T-cell (primary cell): Measurements from ENCODE around the gene MOG. TPM values are rescaled to one million over a fixed set of nuclear protein-coding genes. Genes with fewer than 3 reads are reported as not detected.

Experiments used
- ATAC-seq, 4 experiments: fragments of 200-7000 bp in 3 of 4; fragments of 150-1000 bp in 1 of 4; cut with Tn5 transposase; replicated peaks in 1 of 4; 1 replicate in 3 of 4; 2 replicates in 1 of 4; pipeline ENCODE4 v1.10.0; 2021; ENCODE audit warnings: moderate library complexity in 3 of 4, mild to moderate bottlenecking in 2 of 4, moderate number of reproducible peaks in 1 of 4
- CTCF ChIA-PET, 2 donors: fragments of 300-600 bp; sonication (Branson Sonifier 250); formaldehyde crosslinking; loops; one replicate each; lab custom pipeline; 2022; ENCODE audit warnings: antibody characterized with exemption in 2 of 2; lab: Charles Lee
- POLR2A ChIA-PET, 2 donors: fragments of 300-600 bp; sonication (Branson Sonifier 250); formaldehyde crosslinking; loops; one replicate each; lab custom pipeline; 2022; ENCODE audit warnings: antibody characterized with exemption in 2 of 2; lab: Charles Lee
- DNase-seq, 35 experiments: peaks; one replicate each; pipeline versions ENCODE4 v3.0.0 to v3.0.0-alpha.2; 2013 to 2023
- H3K27ac ChIP-seq: one replicate; pipeline ENCODE4 v1.5.1; 2013; ENCODE audit warnings: low read length
- H3K27me3 ChIP-seq, 2 experiments: replicated peaks in 1 of 2; 1 replicate in 1 of 2; 2 replicates in 1 of 2; pipeline versions ENCODE4 v1.6.1 to v1.7.0; 2013; ENCODE audit warnings: low read length in 1 of 2, mixed read lengths in 1 of 2; ENCODE audit not compliant: control insufficient read depth in 2 of 2, insufficient read depth in 2 of 2; ENCODE audit errors: extremely low read depth in 1 of 2
- H3K36me3 ChIP-seq, 2 donors: 1 replicate in 1 of 2; 2 replicates in 1 of 2; pipeline versions ENCODE4 v1.6.1 to v1.7.0; 2013; ENCODE audit warnings: low read length in 1 of 2; ENCODE audit not compliant: control insufficient read depth in 2 of 2, insufficient read depth in 1 of 2; ENCODE audit errors: extremely low read depth in 1 of 2
- H3K4me1 ChIP-seq, 2 experiments: 1 replicate in 1 of 2; 2 replicates in 1 of 2; pipeline versions ENCODE4 v1.6.1 to v1.7.0; 2013; ENCODE audit warnings: low read length in 2 of 2, mixed read lengths in 1 of 2; ENCODE audit not compliant: insufficient read depth in 2 of 2, control insufficient read depth in 1 of 2; ENCODE audit errors: extremely low read depth in 1 of 2
- H3K4me3 ChIP-seq, 2 donors: 1 replicate in 1 of 2; 2 replicates in 1 of 2; pipeline versions ENCODE4 v1.5.1 to v1.7.0; 2013; ENCODE audit warnings: mild to moderate bottlenecking in 2 of 2, low read length in 1 of 2, moderate library complexity in 1 of 2; ENCODE audit not compliant: control insufficient read depth in 1 of 2; ENCODE audit errors: extremely low read depth in 1 of 2
- H3K9me3 ChIP-seq: 2 replicates; pipeline ENCODE4 v1.7.0; 2013
- H3K27ac Mint-ChIP-seq, 2 donors: one replicate each; pipeline ENCODE4 v1.8.0; 2020 to 2021; ENCODE audit warnings: mild to moderate bottlenecking in 2 of 2, mixed read lengths in 2 of 2
- H3K27me3 Mint-ChIP-seq, 2 donors: one replicate each; pipeline ENCODE4 v1.8.0; 2021 to 2022; ENCODE audit warnings: mixed read lengths in 2 of 2
- H3K36me3 Mint-ChIP-seq: one replicate; pipeline ENCODE4 v1.8.0; 2021; ENCODE audit warnings: mixed read lengths
- H3K4me1 Mint-ChIP-seq, 3 donors: one replicate each; pipeline ENCODE4 v1.8.0; 2020 to 2022; ENCODE audit warnings: mixed read lengths in 3 of 3, mild to moderate bottlenecking in 1 of 3
- H3K4me3 Mint-ChIP-seq, 3 donors: one replicate each; pipeline ENCODE4 v1.8.0; 2020 to 2022; ENCODE audit warnings: mild to moderate bottlenecking in 3 of 3, mixed read lengths in 3 of 3, moderate library complexity in 3 of 3
- H3K9me3 Mint-ChIP-seq, 3 donors: one replicate each; pipeline ENCODE4 v1.8.0; 2020 to 2022; ENCODE audit warnings: mixed read lengths in 3 of 3
- WGBS: methylation state at CpG from one replicate; pipeline ENCODE4 v1.1.5; 2013; ENCODE audit warnings: missing lambda C conversion rate; ENCODE audit not compliant: insufficient coverage; 5-methylcytosine and 5-hydroxymethylcytosine counted together
- total RNA-seq, 35 experiments: library from RNA in 6 of 35; stranded (reverse) in 6 of 35; fragments of 120-200 nt in 1 of 35; gene quantifications; one replicate each; pipeline versions ENCODE4 v1.2.1 to v1.2.4 and lab custom pipeline; 2013 to 2026

The MOG gene
- total RNA-seq, 5 donors from 2014 or later (not counting 1 experiment from before 2014, with no cell fraction given), result not detected

DNA sequence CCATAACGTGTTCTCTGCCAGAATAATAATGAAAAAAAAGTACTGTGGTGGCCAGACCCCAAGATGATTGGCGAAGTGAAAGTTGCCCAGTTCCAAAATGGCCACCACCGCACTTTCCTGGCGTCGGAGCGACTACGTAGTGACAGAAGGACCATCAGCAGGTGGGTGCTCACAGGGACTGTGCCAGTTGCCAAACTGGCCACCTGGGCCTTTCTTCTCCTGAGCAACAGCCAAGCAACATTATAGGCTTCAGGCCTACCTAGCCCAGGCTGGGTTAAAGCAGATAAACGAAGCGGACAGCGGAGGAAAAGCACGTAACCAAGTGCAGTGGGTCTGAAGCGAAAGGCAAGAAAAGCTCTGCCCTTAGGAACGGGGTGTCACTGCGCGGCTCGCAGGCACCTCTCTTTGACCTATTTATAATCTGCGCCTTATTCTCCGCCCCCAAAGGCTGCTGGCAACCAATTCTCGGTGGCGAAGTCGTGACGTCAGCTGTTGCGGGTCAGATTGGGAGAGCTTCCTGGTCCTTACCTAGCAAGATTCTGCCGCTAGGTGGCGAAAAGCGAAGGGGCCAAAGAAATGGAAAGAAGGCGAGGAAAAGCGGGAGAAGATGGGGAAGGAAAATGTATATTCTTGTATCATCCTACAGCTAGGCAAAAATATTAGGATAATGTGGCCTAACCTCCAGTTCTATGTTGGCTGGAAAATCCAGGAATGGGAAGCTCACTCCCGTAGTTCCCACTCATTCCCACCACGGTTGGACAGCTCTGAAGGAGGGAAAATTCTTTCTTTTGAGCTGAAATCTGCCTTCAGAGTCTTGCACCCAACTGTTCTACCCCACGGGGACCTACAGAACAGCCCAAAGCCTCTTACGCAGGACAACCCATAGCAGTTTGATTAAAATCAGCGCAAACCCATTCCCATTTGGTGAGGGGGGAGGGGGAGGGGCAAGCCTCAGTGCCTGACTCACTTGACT, 6.9 kb upstream of the MOG start:
- ChIA-PET CTCF (interaction anchor here (0.7 to 2.4 kb wide), 15 partner anchors 8 to 1089 kb away, joined by 3 to 21 read pairs (median 4); partner anchors contain the start of gene GABBR1 (in 1 of the 2)), POLR2A (interaction anchor here in 1 of 2 donors (0.6 to 2.0 kb wide), 3 partner anchors 8 to 567 kb away, joined by 3 to 6 read pairs (median 3); no protein-coding TSS in a partner anchor)
- H3K4me3 Mint-ChIP-seq, result peak overlapping the region; percentile 83 to 96 (median 93)
- WGBS, result 0% methylated on average over 14 of the region's 33 CpGs
- peaks cover 10 to 17% (median 13%) of the 10 kb centered on the region in 3 donors for H3K4me1 Mint-ChIP-seq
- ATAC-seq, result peak; percentile 93 to 97 (median 96)
- no peaks in the 10 kb centered on the region for H3K9me3 ChIP-seq
- H3K27me3 ChIP-seq, result peaks cover 0 to 5% of the 10 kb centered on the region in 2 experiments
- DNase-seq, result peak; percentile 92 to 99 (median 98)
- H3K4me1 ChIP-seq, result peaks cover 6 to 16% of the 10 kb centered on the region in 2 experiments
- no peaks in the 10 kb centered on the region for H3K36me3 ChIP-seq
- no peaks in the 10 kb centered on the region for H3K36me3 Mint-ChIP-seq
- H3K4me3 ChIP-seq, result peak overlapping the region; percentile 81 to 89
- peak overlapping the region; percentile 99 to 100 for H3K27ac Mint-ChIP-seq
- H3K27ac ChIP-seq, result peak overlapping the region; percentile 99
- no peaks in the 10 kb centered on the region for H3K9me3 Mint-ChIP-seq
- H3K27me3 Mint-ChIP-seq, result peaks cover 4 to 6% of the 10 kb centered on the region in 2 donors

DNA sequence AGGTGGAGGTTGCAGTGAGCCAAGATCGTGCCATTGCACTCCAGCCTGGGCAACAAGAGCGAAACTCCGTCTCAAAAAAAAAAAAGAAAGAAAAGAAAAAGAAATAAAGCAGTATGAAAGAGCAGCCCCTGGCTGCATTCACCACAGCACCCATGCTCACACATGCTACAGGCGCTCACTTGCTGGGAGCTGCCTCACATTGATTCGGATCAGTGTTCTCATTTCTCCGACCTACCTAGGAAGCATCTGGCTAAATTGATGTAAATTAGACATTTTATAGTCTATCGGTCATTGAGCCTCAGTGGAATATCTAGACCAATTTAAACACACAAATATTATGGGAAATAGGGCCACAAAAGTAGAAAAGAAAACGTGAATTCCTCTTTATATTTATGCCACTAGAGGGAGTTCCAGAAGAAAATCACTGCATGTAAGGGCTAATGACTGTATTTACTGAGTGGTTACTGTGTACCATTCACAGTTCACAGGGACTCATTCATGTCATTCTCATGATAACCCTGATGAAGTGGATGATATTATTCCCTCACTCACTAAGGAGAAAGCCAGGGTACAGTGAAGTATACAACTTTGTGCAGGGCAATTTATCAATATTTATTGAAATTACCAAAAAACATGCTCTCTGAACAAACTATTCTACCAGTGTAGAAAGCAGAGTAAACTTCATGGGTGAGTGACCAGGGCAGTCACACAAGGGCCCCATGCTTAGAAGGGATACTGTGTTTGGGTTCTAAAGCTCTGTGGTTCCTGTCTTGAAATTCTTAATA, 5.3 kb upstream of the MOG start:
- no CpG with 5 or more reads among the region's 8 CpGs for WGBS
- H3K4me1 Mint-ChIP-seq, result peaks cover 10 to 17% (median 13%) of the 10 kb centered on the region in 3 donors
- Histone ChIP-seq H3K9me3 (no peaks in the 10 kb centered on the region), H3K27ac (no peak overlapping the region), H3K36me3 (no peaks in the 10 kb centered on the region), H3K4me3 (no peak overlapping the region), H3K27me3 (peaks cover 5 to 9% of the 10 kb centered on the region in 2 experiments), H3K4me1 (peaks cover 6 to 16% of the 10 kb centered on the region in 2 experiments)
- peaks cover 12 to 16% of the 10 kb centered on the region in 2 donors for H3K27me3 Mint-ChIP-seq
- no peak for ATAC-seq
- CTCF ChIA-PET, result interaction anchor here (0.7 to 2.9 kb wide), 4 partner anchors 10 to 313 kb away, joined by 3 to 23 read pairs (median 12); no protein-coding TSS in a partner anchor
- DNase-seq, result peak in 1 of 35 experiments; percentile 63
- no peaks in the 10 kb centered on the region for H3K9me3 Mint-ChIP-seq
- no peaks in the 10 kb centered on the region for H3K36me3 Mint-ChIP-seq
- H3K4me3 Mint-ChIP-seq, result no peak overlapping the region
- H3K27ac Mint-ChIP-seq, result no peak overlapping the region
- POLR2A ChIA-PET, result no interaction called here

DNA sequence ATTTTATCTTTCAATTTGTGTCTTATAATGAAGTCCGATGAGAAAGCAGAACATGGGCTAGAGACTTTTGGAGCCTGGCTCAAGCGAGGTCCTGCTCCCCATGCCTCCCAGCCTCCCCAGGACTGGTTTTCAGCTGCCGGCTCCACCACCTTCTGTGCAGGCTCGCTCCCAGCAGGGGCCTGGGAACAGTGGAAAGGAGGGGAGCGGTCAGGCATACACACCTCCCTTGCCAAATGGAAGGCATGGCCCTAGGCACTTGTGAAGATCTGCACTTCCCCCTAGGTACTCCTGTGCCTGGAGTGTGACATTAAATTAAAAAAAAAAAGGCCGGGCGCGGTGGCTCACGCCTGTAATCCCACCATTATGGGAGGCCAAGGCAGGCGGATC, 4.7 kb upstream of the MOG start:
- Mint-ChIP-seq H3K27me3 (peaks cover 16% of the 10 kb centered on the region in 2 donors), H3K27ac (no peak overlapping the region), H3K4me3 (no peak overlapping the region), H3K36me3 (no peaks in the 10 kb centered on the region), H3K4me1 (peaks cover 10 to 17% (median 13%) of the 10 kb centered on the region in 3 donors), H3K9me3 (no peaks in the 10 kb centered on the region)
- Histone ChIP-seq H3K27me3 (peaks cover 5 to 14% of the 10 kb centered on the region in 2 experiments), H3K36me3 (no peaks in the 10 kb centered on the region), H3K27ac (no peak overlapping the region), H3K9me3 (no peaks in the 10 kb centered on the region), H3K4me1 (peaks cover 6 to 16% of the 10 kb centered on the region in 2 experiments), H3K4me3 (no peak overlapping the region)
- WGBS, result 74% methylated on average over 4 of the region's 10 CpGs
- ATAC-seq (no peak), DNase-seq (no peak)
- POLR2A ChIA-PET, result no interaction called here
- CTCF ChIA-PET, result interaction anchor here (1.0 to 2.9 kb wide), 3 partner anchors 10 to 100 kb away, joined by 3 to 23 read pairs (median 4); no protein-coding TSS in a partner anchor

DNA sequence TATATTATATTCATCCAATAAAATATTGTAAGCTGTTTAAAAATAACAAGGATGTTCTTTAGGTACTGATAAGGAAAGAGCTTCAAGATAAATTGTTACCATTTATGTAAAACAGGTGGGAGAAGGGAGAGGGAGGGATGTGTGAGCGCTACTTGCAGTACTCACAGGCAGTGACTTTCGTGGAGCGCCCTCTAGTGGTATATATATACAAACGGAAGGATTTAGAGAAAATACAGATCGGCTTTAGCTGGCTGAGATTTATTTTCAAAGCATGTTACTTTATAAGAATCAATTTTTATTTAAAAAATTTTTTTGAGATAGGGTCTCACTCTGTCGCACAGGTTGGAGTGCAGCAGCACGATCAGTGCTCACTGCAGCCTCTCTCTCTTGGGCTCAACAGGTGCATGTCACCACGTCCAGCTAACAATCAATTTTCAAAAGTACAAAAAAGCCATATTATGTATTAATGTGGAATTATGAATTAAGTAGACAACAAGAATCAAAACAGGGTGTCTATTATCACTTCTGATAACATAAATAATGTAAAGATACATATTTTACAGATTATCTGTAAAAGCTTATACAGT, 3.3 kb upstream of the MOG start:
- no peak overlapping the region for H3K4me3 ChIP-seq
- WGBS, result 13% methylated on average over 1 of the region's 8 CpGs
- Mint-ChIP-seq H3K4me3 (no peak overlapping the region), H3K27me3 (peaks cover 16 to 26% of the 10 kb centered on the region in 2 donors), H3K36me3 (no peaks in the 10 kb centered on the region), H3K4me1 (peaks cover 10 to 17% (median 13%) of the 10 kb centered on the region in 3 donors), H3K9me3 (no peaks in the 10 kb centered on the region), H3K27ac (no peak overlapping the region)
- no peak overlapping the region for H3K27ac ChIP-seq
- no peak for ATAC-seq
- no peaks in the 10 kb centered on the region for H3K36me3 ChIP-seq
- peak in 21 of 35 experiments; percentile 13 to 87 (median 33) for DNase-seq
- CTCF ChIA-PET, result interaction anchor here (0.6 to 2.9 kb wide), 34 partner anchors 8 to 1448 kb away, joined by 3 to 25 read pairs (median 4); partner anchors contain the start of gene TRIM26 (in 1 of the 2)
- POLR2A ChIA-PET, result no interaction called here
- peaks cover 6 to 16% of the 10 kb centered on the region in 2 experiments for H3K4me1 ChIP-seq
- H3K27me3 ChIP-seq, result peaks cover 5 to 16% of the 10 kb centered on the region in 2 experiments
- H3K9me3 ChIP-seq, result no peaks in the 10 kb centered on the region

DNA sequence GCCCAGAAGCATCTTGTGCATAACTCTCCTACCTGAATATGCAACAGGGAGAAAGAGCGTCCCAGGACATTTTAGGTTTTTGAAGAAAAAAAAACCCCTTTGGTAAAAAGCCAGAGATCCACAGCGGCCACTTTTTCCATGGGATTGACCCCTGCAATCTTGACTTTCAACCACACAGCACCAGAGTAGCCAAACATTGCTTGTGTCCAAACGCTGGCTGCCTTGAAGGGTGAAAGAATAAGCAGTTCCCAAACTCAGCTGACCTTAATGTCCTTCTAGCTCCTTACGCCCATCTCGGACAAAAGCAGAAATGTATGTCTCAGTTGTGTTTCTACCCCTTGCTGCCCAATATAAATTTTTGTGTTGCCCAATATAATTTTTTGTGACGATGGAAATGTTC, 1.2 kb upstream of the MOG start:
- POLR2A ChIA-PET, result no interaction called here
- Histone ChIP-seq H3K4me3 (no peak overlapping the region), H3K27me3 (peaks cover 8 to 29% of the 10 kb centered on the region in 2 experiments), H3K9me3 (no peaks in the 10 kb centered on the region), H3K36me3 (no peaks in the 10 kb centered on the region), H3K4me1 (no peaks in the 10 kb centered on the region), H3K27ac (no peak overlapping the region)
- no peak overlapping the region for H3K27ac Mint-ChIP-seq
- DNase-seq (no peak), ATAC-seq (no peak)
- H3K4me1 Mint-ChIP-seq, result peaks cover 4 to 6% (median 5%) of the 10 kb centered on the region in 3 donors
- no peak overlapping the region for H3K4me3 Mint-ChIP-seq
- WGBS, result 87% methylated on average over 3 of the region's 6 CpGs
- no peaks in the 10 kb centered on the region for H3K9me3 Mint-ChIP-seq
- H3K36me3 Mint-ChIP-seq, result no peaks in the 10 kb centered on the region
- H3K27me3 Mint-ChIP-seq, result peaks cover 29 to 37% of the 10 kb centered on the region in 2 donors
- CTCF ChIA-PET, result no interaction called here
